HG03432 (cell line): ENCODE results near the gene NCEH1.
"Not testable (repeated sequence)": the region's sequence is repeated elsewhere in the genome, so short reads cannot be mapped to it uniquely, and the experiment has no call there.

ENCODE experiments used
- ATAC-seq: cut with Tn5 transposase; IDR thresholded peaks from one replicate; pipeline ENCODE4 v1.9.1; 2021; ENCODE audit warnings: mild to moderate bottlenecking, moderate library complexity; ENCODE audit not compliant: unreplicated experiment

The NCEH1 gene

DNA sequence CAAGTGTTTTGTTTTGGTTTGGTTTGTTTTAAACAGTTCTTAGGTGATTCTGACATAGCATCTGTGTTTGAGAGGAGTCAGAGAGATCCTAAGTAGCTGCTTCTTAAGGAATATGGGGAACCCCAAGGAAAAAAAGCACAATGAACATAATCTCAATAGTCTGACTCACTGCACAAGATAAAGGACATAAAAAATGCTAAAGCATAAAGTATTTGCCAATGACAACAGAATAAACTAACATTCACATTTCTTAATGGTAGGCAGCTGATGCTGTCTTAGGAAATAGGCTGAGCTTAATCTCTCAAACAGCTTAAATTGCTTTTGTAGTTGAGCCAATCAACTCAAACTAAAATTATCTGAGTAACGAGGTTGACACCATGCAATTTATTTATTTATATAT lies 2.9 kb downstream of the NCEH1 start:
- no peak for ATAC-seq

DNA sequence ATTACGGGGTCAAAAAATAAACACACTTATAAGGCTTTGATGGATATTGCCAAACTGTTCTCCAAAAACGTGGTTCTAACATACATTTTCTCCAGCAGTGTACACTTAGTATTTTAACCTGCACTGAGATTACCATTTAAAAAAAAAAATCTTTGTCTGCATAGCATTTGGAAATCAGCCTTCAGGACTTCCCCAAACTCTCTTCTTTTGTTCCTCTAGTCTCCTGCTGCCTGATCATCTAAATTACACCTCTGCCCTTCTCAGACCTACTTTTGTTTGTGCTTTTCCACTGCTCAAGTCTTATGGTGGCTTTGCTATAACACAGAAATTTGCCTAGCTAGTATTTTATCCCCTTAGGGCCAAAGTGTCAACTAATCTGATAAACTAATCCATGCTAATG lies 3.8 kb downstream of the NCEH1 start:
- ATAC-seq = no peak

DNA sequence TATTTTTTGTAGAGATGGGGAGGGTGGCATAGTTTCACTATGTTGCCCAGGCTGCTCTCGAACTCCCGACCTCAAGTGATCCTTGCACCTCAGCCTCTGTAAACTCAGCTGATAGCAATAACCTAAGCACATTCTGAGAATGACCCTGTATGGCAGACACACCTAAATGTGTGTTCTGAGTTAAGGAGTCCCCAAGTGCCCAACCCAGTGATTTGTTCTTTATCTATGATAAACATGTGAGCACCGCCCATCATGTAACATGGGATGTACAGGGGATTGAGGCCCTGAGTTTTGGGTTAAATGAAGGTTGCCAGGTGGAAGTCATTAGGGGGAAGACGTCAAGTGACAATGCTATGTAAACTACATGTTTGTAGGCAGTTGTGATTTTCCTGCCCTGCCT lies 5.7 kb downstream of the NCEH1 start:
- ATAC-seq = no peak

DNA sequence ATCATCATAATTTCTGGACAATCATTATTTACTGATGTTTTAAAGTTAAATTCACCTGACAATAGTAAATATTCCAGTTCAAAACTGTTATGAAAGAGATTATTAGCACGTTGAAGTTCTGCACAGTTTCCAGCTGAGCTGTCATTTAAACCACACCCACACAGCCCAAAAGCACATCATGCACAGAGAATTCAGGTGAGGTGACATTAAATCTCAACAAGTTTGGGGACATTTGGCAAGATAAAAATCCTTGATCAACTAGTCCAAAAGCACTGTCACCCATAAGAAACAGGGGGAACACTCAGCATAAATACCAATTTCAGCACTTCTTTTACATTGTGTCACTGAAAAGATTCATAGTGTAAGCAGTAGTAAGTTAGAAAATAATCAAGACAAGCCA lies 6.9 kb downstream of the NCEH1 start:
- ATAC-seq = no peak

DNA sequence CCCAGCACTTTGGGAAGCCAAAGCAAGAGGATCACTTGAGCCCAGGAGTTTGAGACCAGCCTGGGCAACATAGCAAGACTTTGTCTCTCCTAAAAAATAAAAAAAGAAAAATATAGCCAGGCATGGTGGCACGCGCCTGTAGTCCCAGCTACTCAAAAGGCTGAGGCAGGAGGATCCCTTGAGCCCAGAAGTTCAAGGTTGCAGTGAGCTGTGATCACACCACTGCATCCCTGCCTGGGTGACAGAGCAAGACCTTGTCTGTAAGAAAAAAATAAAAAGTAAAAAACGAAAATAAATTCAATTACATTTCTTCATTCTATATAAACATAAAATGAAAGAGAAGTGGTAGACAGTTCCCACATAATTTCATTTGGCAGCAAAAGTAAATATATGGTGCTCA lies 8.1 kb downstream of the NCEH1 start:
- ATAC-seq = not testable (repeated sequence)

DNA sequence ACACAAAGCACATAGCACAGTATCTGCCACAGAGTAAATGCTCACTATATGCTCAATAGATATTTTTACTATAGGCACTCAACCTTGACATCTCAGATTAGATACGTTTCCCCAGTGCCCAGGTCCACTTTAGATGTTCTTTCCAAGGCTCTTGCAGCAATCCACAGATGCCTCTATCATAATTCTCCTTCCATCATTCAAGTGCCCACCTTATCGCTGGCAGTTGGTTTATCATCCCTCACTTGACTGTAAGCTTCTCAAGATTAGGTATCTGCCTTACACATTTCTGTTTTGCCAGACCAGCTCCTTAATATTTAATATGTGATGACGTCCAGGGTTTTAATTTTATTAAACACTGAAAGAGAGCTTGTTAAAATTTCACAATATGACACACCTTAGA lies 8.6 kb downstream of the NCEH1 start:
- ATAC-seq = no peak

DNA sequence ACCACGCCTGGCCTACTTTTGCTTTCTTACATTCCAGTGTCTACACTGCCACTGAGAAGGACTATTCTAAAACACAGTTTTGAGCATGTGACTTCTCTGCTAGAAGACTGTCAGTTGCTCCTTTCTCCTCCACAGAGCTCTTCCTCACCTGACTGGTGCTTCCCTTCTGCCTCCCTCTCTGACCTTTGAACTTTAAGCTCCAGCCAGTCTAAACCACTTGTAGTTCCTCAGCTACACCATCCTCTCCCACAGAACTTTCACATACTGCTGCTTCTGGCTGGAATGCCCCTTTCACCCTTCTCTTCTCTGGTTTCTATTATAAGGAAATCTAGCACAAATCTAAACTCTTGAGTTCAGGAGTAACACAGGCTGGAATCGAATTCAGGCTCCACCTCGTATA lies 9.1 kb downstream of the NCEH1 start:
- peak; percentile 60 for ATAC-seq

DNA sequence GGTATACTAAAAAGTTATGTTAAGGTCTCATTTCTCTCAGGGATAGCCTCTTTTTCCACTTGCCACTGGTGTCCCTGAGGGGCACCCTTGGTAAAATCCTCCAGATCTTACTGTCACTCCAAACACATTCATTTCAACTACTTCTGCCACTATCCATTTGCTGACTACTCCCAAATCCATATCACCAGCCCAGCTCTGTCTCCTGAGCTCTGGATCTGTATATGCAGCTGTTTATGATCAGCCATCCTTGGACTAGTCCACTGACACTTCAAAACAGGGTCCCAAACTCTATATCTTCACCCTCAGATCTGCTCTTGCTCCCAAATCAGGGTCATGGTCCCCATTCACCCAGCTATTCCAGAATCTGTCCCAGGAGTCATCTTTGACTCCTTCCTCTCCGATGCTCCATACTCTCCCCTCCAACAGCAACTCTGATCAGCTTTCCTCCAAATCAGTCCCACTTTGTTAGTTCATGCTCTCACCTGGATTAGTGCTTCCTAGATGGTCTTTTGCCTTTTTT lies 9.9 kb downstream of the NCEH1 start:
- no peak for ATAC-seq

DNA sequence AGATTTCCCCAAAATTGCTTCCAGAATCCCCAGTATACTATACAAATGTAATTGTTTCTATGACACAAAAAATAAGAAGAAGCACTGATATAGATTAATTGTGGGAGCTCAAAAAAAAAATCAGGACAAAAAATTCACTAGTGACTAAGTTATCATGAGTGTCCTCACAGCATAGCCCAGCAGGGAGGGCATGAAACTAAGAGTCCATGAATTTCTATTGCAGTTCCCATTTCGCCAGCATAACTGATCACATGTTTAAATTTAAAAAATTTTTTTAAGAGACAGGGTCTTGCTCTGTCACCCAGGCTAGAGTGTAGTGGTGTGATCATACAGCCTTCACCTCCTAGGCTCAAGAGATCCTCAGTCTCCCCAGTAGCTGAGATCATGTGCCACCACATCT lies 10.6 kb downstream of the NCEH1 start:
- ATAC-seq = no peak

DNA sequence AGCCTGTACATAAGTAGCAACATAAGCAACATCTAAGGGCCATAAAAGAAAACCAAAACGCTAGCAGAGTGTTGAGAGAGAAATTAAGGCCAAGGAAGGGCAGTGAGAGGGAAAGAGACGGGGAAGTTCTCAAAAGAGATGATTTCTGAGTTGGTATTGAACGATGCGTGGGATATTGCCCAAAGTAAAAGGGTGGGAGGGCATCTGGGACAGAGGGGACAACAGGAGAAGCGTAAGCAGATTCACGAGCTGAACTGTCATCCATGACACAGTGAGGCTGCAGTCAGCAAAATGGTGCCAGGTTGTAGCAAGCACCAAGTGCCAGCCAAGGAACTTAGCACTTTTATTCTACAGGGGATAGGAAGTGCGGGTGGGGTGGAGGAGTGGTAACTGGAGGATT lies 11.8 kb downstream of the NCEH1 start:
- no peak for ATAC-seq

DNA sequence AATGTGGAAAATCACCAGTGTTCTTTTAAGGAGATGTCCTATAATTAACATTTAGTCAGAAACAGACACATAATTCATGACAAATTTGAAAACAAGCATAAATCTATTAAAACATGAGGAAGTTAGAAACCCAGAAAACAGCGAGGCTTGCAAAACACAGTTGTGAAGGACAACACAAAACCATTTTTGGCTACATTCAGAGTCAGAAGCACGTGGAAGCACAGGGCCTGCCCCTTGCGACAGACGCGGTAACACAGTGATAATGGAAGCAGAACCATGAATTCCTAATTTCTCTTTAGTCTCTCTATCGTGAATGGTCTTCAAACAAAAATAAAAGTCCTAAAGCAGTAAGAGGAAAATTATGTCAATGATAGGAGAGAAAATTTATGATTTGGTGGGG lies 12.2 kb downstream of the NCEH1 start:
- ATAC-seq = no peak

DNA sequence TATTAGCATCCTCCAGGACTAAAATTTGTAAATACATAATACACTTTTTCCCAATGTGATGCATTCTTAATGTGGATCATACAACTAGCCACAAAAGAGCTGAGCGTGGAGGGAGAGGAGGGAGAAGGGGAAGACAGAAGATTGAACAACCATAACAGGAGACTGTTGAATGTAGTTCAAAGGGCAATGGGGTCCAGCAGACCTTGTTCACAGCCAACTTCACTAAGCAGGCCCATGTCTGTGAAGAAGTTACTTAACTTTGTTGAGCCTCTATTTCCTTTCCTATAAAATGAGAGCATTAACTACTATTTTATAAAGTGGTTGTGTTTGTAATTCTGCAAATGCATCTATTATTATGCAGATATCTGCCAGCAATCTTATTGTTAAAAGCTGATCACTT lies 13.3 kb downstream of the NCEH1 start:
- no peak for ATAC-seq

DNA sequence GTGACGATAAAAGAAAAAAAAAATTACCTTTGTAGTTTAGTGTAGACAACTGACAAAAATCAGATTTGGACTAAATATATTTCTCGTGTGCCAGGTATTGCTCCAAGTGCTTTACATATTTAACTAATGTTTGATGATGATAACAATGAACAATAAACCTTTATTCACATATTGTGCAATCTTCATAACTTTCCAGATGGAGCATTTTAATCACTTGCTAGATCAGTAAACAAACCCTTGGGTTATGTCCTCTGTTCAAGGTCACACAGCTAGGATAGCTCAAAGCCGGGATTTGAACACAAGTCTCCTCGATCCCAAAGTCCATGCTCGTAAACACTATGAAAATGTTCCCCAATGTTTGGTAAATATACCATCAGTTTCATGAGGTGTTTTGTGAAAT lies 14.5 kb downstream of the NCEH1 start:
- no peak for ATAC-seq

DNA sequence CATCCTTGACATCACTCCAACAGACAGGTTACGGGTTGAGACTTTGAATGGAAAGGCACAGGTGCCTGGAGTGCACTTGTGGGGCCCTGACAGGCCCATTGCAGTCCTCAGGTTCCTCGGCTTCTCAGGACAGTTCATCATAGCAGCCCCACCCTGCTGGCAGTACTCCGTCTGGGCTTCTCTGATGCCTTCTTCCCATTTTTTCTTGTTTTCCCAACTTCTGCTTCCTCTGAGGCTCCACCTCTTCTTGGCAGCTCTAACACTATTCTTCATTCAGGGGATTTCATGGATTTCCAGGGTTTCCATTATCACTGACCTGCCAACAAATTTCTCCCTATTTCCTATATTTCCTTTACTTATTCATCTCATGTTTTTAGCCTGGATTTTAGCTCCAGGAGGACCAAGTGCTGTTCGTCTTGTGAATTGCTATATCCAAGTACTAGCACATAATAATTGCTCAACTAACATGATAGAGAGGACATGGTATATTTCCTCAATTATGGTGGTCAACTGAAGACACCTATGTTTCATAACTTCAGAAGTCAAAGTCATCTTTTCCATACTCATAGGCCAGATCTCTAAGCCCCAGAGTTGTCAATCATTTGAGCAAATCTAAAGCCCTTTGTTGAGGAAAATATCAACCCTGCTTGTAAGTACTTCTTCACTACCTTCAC lies 16.2 kb downstream of the NCEH1 start:
- ATAC-seq = no peak

DNA sequence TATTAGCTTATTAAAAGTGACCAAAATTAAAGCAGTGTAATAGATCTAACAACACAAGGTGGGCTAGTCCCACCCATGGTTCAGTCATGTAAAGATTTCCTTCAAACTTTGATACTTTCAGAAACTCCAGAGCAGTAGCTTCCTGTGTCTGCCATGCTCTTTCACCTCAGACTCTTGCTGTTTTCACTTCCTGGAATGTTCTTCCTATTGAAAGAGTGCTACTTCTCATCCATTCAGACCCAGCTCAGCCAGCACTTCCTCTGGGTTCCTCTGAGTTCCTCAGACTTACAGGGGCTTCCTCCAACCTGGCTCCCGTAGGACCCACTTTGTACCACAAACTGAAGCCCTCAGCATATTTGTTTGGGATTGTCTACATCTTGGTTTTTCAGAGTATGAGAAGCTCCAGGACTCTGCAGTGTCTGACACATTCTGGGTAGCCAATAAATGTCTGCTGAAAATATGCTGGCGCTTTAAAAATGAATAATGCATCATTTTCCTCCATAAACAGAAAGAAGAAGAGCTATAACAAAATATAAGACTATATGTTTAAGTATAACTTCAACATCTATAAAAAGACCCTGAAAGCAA lies 18.0 kb downstream of the NCEH1 start:
- peak; percentile 87 for ATAC-seq

DNA sequence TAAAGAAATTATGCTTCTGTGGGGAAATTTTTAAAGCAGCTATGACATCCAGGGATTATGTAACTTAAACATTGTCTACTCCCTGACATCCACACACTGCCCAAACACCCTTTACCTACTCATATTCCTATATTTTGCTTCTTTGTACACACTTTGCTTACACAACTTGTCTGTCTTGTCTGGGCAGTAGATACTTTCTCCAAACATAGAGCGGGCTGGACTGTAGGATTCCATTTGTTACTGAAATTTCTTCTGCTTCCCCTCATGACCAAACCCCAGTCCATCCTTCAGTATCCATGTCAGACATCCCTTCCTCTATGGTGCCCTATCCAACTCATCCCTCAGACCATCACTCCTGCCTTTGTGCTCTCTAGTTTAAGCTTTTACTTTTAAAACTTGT lies 19.9 kb downstream of the NCEH1 start:
- ATAC-seq = no peak

DNA sequence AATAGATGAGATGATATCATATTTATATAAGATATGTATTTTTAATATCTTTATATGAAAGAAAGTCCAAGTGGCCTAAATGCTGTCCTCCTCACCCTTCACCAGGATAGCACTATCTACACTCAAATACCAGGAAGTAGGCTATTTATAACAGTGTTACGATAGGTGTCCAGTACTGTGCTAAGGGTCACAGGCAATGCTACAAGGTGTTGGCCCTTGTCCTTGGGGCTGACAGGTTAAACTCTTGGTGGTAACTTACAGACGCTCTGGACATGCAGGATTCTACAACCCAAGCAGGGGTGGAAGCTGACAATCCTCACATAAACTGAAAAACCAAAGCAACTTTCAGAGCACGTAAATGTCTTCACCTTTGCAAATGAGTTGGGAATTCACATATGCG lies 22.3 kb downstream of the NCEH1 start:
- ATAC-seq = no peak

DNA sequence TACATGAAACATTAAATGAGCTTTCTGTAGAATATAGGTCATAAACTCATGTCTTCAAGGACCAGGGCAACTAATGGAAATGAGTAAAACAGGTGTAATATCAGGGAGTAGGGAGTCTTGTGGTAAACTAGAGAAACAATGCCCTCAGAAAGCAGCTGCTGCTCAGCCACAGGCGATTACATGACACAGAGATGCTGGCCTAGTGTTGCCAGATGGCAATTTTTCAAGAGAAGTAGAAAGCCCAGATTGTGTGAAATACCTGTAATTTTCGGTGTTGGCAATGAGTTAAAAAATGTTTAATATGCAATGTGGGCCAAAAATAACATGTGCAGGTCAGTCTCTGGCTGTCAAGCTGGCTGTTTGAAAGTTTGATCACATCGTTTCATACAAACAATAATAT lies 23.4 kb downstream of the NCEH1 start:
- no peak for ATAC-seq

DNA sequence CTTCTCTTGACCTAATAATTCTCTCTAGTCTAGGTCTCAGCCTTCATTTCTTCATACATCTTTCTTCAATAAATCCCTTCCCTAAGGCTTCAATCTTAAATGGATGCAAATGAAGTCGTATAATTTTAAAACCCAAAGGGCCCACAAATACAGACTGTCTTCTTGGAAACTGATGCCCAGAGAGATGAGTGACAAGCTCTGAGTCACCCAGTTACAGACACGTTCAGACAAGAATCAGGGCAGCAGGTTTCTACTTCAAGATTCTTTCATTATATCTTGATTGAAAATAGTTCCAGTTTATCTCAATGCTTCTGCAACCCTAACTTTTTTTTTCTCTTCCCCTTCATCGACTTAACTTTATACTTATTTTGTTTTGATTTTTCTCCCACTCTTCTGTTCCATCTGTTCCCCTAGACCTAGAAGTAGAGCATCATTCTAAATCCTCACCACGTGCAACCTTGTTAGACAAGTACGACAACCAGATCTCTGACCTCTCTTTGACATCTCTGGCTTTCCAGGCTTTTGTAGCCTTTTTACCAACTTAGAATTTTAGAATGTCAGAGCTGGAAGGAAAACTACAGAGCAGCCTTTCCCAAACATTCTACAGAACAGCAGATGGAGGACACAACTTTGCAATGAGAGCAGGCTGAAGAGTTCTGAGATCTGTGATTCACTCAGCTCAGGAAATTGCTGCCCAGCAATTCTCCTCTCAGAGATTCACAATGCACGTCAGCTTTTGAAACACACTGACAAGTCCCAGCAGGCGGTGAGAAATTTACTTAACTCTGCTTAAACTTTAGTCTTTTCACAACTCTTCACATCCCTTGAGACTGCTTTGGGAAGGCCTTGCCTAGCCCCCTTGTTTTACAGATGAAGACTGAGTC lies 25.3 kb downstream of the NCEH1 start:
- ATAC-seq = peak; percentile 40

DNA sequence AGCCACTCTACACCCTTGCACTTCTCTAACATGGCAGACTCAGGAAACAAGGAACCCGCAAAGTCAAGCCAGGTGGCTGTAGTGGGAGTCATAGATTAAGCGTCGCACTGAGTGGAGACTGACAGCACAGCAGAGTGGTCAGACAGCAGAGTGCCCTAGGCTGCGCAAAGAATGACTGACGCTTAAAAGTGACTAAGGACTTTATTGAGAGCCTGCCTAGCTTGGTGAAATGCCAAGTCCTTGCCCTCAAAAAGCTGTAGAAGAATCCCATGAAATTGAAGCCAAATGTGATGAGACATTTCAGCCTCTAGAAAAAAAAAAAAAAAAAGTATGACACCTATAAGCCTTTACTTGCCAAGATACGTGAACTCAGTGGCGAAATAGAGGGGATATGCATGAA lies 30.2 kb downstream of the NCEH1 start:
- no peak for ATAC-seq

DNA sequence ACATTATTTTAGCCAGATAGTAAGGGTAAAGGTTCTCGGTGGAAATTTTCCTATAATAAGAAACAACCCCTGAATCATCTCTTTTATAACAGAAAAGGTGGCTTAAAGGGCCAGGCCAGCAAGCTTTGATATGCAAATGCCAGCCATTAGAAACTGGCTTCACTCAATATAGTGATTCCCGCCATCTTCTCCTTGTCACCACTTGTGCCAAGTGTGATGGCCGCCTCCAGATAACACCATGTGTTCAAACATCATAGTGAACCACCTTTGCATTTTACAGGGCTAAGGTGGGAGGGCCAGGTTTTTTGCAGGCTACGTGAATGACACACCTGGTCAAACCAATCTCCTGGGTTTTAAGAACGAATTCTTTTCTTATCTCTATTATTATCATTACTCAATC lies 31.3 kb downstream of the NCEH1 start:
- ATAC-seq = no peak

DNA sequence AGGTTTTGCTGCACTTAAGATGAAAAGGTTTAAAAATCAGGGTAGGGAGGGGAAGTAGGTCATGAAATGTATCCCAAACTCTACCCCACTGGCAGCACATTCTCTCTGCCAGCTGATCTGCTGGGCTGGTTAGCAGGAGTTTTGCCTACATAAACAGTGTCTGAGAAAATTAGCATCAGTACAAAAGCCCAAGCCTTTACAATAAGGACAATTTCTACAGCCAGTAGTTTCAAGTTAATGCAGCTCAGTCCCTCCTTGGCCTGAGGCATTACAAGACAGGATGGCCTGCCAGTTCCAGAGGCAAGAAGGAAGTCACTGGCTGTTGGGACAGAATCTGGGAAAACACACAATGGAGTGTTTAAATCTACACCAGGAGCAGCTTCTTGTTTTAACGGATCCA lies 32.8 kb downstream of the NCEH1 start:
- no peak for ATAC-seq
